Measurements from ENCODE around the gene FOXC2. TPM values are rescaled to one million over a fixed set of nuclear protein-coding genes. Genes with fewer than 3 reads are reported as not detected.

FOXC2 gene
- total RNA-seq, 1 experiment from 2014 or later: 14.9 TPM

DNA sequence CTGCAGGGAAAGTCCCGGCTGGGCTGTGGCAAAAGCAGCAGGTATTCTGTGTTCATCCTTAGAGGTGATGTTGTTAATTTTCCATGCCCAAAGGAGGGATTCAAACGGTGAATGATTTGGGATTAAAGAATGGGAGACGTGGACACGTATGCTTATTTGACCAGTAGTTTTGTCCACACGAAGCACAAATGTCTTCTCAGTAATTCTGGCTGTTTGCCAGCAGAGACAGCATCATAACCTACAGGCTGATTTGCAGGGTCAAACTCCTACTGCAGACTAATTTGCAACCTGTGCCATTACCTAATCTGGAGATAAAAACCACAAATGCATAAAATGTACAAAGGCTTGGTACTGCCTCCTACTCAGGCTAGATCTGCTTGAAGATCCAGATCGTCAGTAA lies 25.7 kb upstream of the FOXC2 start:
- Histone ChIP-seq H3K36me3 (ENCODE audit: control insufficient read depth, insufficient read depth, low read length) (no peaks in the 10 kb centered on the region), H3K4me1 (ENCODE audit: control insufficient read depth, insufficient read depth, low read length) (no peaks in the 10 kb centered on the region), H3K4me3 (ENCODE audit: low read depth in 2 of 2, low read length in 2 of 2) (no peak overlapping the region), H3K27ac (ENCODE audit: low read length) (no peak overlapping the region), H3K9me3 (ENCODE audit: control insufficient read depth, insufficient read depth, low read depth, low read length) (no peaks in the 10 kb centered on the region), H3K27me3 (ENCODE audit: control insufficient read depth, insufficient read depth, low read length) (no peaks in the 10 kb centered on the region)
- in situ Hi-C loops (cut with HindIII; ENCODE audit: low pct_unique_long_range_greater_than_20kb, low sequenced_read_pairs) (no loop called here), intact Hi-C loops (cut with micrococcal nuclease; ENCODE audit: unreplicated experiment) (no loop called here)
- BruUV-seq (replicated peaks): no TSS peak
- POLR2A ChIA-PET: no interaction called here
- CTCF ChIA-PET: no interaction called here
- no peak for DNase-seq (ENCODE audit: low read depth, low spot score)
- ATAC-seq: no peak
- no peak for TF ChIP-seq CTCF (IDR thresholded peaks at IDR 0.05)
- TF ChIP-seq TCF7L2 (IDR thresholded peaks at IDR 0.05; ENCODE audit: low read depth, low read length): no peak
- no peak for TF ChIP-seq SIN3A (IDR thresholded peaks at IDR 0.05; ENCODE audit: borderline replicate concordance, insufficient read depth, low read depth, low read length)
- TF ChIP-seq POLR2AphosphoS5 (IDR thresholded peaks at IDR 0.05; ENCODE audit: low read depth, low read length): no peak
- TF ChIP-seq REST (IDR thresholded peaks at IDR 0.05; ENCODE audit: insufficient read depth in 1 of 2, low read depth in 2 of 2, low read length in 1 of 2): no peak

GRCh38 chr16:86541560-86541959 lies 25.1 kb upstream of the FOXC2 start:
- no peak for ATAC-seq
- in situ Hi-C loops (cut with HindIII; ENCODE audit: low pct_unique_long_range_greater_than_20kb, low sequenced_read_pairs) (no loop called here), intact Hi-C loops (cut with micrococcal nuclease; ENCODE audit: unreplicated experiment) (no loop called here)
- DNase-seq (ENCODE audit: low read depth, low spot score): no peak
- Histone ChIP-seq H3K9me3 (ENCODE audit: control insufficient read depth, insufficient read depth, low read depth, low read length) (no peaks in the 10 kb centered on the region), H3K27me3 (ENCODE audit: control insufficient read depth, insufficient read depth, low read length) (no peaks in the 10 kb centered on the region), H3K27ac (ENCODE audit: low read length) (no peak overlapping the region), H3K4me3 (ENCODE audit: low read depth in 2 of 2, low read length in 2 of 2) (no peak overlapping the region), H3K36me3 (ENCODE audit: control insufficient read depth, insufficient read depth, low read length) (no peaks in the 10 kb centered on the region), H3K4me1 (ENCODE audit: control insufficient read depth, insufficient read depth, low read length) (no peaks in the 10 kb centered on the region)
- no TSS peak for BruUV-seq (replicated peaks)
- TF ChIP-seq TCF7L2 (IDR thresholded peaks at IDR 0.05; ENCODE audit: low read depth, low read length): no peak
- no peak for TF ChIP-seq POLR2AphosphoS5 (IDR thresholded peaks at IDR 0.05; ENCODE audit: low read depth, low read length)
- no peak for TF ChIP-seq CTCF (IDR thresholded peaks at IDR 0.05)
- TF ChIP-seq SIN3A (IDR thresholded peaks at IDR 0.05; ENCODE audit: borderline replicate concordance, insufficient read depth, low read depth, low read length): no peak
- TF ChIP-seq REST (IDR thresholded peaks at IDR 0.05; ENCODE audit: insufficient read depth in 1 of 2, low read depth in 2 of 2, low read length in 1 of 2): no peak
- ChIA-PET POLR2A (no interaction called here), CTCF (no interaction called here)

Measured in Panc1 (cell line).